Smooth muscle cell (in vitro differentiated cells): Measurements from ENCODE around the gene RAB14. TPM values are rescaled to one million over a fixed set of nuclear protein-coding genes. Genes with fewer than 3 reads are reported as not detected.

Experiments used
- polyA plus RNA-seq: library from polyadenylated mRNA; unstranded; fragments of >200 nt; fragmentation: Nextera tagmentation; extraction: Ambion mirVana; gene quantifications from 2 replicates; pipeline ENCODE4 v1.2.1, GENCODE V29; 2016
- small RNA-seq: library from RNA; depleted of rRNA; stranded (forward); fragments of <200 nt; gene quantifications from one replicate; pipeline ENCODE3, GENCODE V24; 2014
- total RNA-seq: library from RNA; depleted of rRNA; stranded (reverse); fragments of >200 nt; gene quantifications from 2 replicates; pipeline ENCODE4 v1.2.3, GENCODE V29; 2014

Gene RAB14
- total and polyA plus RNA-seq, 2 experiments from 2014 or later = 49.3 to 51.4 TPM

Small RNA genes lying within 50 kb of the gene (small RNA-seq; reads per million reads assigned to genes)
- gene RN7SL181P = not detected

Other genes starting within 250 kb of the RAB14 start
- 0.76 and 4.4 TPM in 2 replicates for gene C5, start 151.6 kb downstream of the RAB14 start, total RNA-seq
- gene C5, start 151.6 kb downstream of the RAB14 start, polyA plus RNA-seq = 0.19 and 0.57 TPM in 2 replicates
- gene CNTRL, start 126.9 kb downstream of the RAB14 start, total RNA-seq = 9.1 and 9.5 TPM in 2 replicates
- 2.8 and 3.6 TPM in 2 replicates for gene CNTRL, start 126.9 kb downstream of the RAB14 start, polyA plus RNA-seq
- 337 and 430 TPM in 2 replicates for gene GSN, start 66.3 kb upstream of the RAB14 start, total RNA-seq
- gene GSN, start 66.3 kb upstream of the RAB14 start, polyA plus RNA-seq = 529 and 685 TPM in 2 replicates
- gene STOM, start 168.4 kb upstream of the RAB14 start, total RNA-seq = 171 and 187 TPM in 2 replicates
- gene STOM, start 168.4 kb upstream of the RAB14 start, polyA plus RNA-seq = 105 and 136 TPM in 2 replicates